Stimulated activated CD8-positive, alpha-beta memory T cell treated with anti-CD3 and anti-CD28 coated beads, Interleukin-7, amount 100 ng/mL, for 1 hour (primary cell): ENCODE measurements around the gene SP8.
"Not testable (repeated sequence)": the region's sequence is repeated elsewhere in the genome, so short reads cannot be mapped to it uniquely, and the experiment has no call there.

ENCODE experiments used
- DNase-seq, 2 donors: peaks; one replicate each; pipeline ENCODE4 v3.0.0-alpha.2; 2020; ENCODE audit warnings: low read depth in 2 of 2

The SP8 gene

GRCh38 chr7:20786779-20787659, at the start of gene SP8:
Gene SP8, minus strand, starts transcription at chr7:20786886. Its CDS starts 88 bp downstream, at chr7:20786798.
- no peak for DNase-seq

DNA sequence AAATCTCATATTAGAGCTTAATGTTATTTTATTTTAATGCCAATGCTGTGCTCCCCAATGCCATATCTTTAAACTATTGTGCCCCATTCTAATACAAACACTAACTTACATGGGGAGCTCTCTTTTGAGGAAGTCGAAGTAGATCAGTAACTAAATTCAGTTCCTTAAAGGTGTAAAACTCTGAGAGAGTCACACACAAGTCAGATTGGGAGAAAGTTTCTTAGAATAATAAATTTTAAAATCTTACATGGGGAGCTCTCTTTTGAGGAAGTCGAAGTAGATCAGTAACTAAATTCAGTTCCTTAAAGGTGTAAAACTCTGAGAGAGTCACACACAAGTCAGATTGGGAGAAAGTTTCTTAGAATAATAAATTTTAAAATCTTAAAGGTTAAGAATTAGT, 49.7 kb upstream of the SP8 start:
- not testable (repeated sequence) for DNase-seq

DNA sequence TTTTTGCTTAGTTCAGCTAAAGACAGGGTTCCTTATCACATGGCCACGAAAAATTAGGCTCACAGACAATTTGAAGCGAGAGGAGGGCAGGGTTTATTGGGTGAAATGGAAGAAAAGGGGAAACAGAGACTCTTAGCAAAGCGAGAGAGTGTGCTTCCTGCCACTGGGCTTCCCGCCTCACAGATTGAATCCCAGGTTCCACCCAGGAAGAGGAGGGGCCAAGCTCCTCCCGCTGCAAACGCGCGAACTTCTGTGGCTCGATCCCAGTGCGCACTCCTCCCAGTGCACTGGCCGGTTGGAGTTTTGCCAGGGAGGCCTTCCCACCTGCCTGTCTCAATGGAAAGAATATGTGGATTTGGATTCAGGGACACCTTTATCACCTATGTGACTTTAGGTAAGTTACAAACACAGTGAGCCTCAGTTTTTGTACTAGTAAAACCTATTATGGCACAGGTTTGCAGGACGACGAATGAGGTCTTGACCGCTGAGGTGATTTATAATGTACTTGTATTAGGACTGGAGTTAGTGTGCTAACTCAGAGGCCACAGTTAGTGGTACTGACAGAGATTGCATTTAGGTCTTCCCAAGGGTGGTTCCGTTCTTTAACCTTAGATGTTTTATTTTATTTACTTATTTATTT, 48.5 kb upstream of the SP8 start:
- DNase-seq: no peak

DNA sequence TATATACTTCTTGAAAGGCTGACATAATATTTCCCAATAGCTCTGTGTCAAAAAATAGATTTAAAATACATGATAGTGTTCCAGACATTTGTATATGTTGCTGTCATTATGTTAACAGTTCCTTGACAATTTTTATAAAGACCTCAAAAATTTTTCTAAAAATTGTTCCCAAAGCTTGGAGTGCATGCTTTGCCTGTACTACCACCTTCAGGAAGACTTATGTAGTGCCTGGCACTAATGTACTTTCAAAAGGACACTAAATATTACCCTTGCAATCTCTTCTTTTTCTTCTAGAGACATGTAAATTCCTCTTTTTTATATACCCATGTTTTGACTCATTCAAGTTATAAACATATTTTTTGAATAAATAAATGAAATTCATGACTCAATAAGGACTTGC, 48.0 kb upstream of the SP8 start:
- DNase-seq: no peak

GRCh38 chr7:20831956-20832355, 45.3 kb upstream of the SP8 start:
- DNase-seq: no peak

DNA sequence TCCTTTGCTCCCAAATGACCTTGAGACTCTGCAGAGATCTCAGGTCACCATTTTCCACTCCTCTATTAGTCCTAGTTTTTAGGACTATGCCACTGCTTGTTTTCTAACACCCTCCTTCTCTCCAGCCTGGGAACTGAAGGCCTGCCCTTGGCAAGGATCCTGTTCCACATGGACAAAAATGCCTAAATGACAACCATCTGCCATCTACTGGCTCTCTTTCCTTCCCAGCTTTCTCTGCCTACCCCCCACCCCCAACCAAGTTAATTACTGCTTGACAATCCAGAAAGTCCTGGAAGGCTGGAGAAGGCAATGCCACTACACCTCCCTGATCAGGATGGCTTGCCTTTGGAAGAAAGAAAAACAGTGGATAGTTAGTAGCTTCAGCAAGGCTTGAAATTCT, 44.8 kb upstream of the SP8 start:
- no peak for DNase-seq

GRCh38 chr7:20828947-20829346, 42.3 kb upstream of the SP8 start:
- no peak for DNase-seq

- no peak for DNase-seq
Measured at GRCh38 chr7:20827172-20827571, 40.5 kb upstream of the SP8 start.

DNA sequence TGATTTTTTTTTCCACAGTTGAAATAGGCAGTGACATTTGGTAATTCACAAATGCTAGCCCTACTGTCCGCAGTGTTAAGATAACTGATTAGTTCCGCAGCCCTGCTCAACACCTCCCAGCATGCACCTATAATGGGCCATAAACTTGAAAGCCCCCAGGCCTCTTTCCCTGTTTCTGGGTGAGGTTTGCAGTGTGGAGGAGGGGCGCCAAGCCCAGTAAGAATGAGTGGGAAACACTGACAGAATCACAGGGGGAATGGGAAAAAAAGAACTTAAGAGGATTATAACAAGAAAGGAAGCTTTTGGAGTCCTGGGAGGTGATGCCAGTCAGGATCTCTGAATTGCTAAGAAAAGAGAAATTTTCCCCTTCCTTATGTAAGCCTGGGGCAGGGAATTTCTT, 39.6 kb upstream of the SP8 start:
- DNase-seq: no peak

DNA sequence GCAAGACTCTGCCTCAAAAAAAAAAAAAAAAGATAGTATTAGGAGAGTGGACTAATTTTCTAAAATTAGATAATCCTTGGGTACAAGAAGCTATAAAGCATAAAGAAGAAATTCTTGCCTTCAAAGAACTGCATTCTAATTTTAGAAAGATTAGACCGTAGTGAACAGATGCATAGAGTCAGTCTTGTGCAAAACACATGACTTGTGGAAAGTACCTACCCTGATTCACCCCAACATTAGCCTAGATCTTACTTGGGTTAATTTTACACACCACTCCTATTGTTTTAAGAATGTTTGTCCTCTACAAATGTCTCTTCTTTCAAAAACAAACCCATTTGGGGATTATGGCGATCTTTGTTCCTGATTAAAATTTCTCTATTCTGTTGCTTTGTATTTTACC, 38.9 kb upstream of the SP8 start:
- DNase-seq: no peak

- not testable (repeated sequence) for DNase-seq
Measured at GRCh38 chr7:20821390-20821789, 34.7 kb upstream of the SP8 start.

- DNase-seq: no peak
Measured at GRCh38 chr7:20816372-20816959, 29.8 kb upstream of the SP8 start.

DNA sequence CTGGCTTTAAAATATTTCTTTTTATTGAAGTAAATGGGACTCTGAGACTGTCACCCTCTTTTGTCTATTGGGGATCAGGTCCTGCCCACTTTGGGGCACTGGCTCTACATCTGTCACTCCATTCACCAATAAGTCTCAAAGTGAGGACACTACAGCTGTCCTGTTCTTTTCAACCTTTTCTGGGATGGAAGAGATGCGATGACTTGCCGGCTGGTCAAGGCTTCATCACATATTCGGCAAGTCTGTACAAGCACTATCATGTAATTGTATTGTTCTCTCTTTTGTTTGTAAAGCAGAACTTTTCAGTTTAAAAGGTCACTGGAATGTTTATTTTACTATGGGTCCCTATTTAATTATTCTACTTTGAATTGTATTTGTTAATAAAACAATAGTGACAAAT, 17.7 kb upstream of the SP8 start:
- DNase-seq: no peak

- no peak for DNase-seq
Measured at GRCh38 chr7:20799566-20800366, 13.1 kb upstream of the SP8 start.

DNA sequence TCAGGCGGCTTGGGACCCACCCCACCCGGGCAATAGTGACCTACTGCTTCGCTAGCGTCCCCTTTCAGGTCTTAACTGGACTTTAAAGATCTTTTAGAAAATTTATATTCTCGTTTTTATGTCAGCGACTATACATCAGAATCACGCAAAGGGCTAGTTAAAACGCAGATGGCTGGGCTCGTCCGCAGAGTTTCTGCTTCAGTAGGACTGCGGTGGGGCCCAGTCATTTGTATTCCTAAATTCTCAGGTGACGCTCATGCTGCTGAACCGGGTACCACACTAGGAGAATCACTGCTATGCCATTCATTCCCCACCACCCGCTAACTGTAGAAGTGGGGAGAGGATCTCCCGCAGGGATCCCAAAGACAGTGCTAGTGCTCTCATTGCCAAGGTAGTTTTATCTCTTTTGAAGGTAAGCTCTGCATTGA, 12.0 kb upstream of the SP8 start:
- no peak for DNase-seq

GRCh38 chr7:20798081-20798693, 11.5 kb upstream of the SP8 start:
- DNase-seq: no peak

- DNase-seq: no peak
Measured at GRCh38 chr7:20797462-20798080, 10.9 kb upstream of the SP8 start.

GRCh38 chr7:20797042-20797461, 10.4 kb upstream of the SP8 start:
- no peak for DNase-seq

DNA sequence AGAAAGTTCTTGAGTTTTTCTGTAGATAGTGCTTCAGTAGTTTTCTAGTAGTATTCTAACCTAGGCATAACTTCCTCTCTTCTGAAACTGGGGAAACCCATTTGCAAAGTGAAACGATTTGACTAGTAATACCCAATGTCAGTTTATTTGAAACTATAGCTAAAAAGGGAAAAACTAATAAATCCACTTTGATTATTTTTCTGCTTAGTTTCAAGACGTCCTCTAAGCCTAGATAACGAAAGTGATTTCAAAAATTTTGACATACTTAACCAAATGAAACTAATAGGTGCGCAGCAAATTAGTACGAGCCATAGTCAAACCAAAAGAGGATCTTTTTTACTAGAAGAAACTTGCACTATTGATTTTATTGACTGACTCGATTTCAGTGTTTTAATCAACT, 9.8 kb upstream of the SP8 start:
- DNase-seq: no peak

- no peak for DNase-seq
Measured at GRCh38 chr7:20795881-20796280, 9.2 kb upstream of the SP8 start.

DNA sequence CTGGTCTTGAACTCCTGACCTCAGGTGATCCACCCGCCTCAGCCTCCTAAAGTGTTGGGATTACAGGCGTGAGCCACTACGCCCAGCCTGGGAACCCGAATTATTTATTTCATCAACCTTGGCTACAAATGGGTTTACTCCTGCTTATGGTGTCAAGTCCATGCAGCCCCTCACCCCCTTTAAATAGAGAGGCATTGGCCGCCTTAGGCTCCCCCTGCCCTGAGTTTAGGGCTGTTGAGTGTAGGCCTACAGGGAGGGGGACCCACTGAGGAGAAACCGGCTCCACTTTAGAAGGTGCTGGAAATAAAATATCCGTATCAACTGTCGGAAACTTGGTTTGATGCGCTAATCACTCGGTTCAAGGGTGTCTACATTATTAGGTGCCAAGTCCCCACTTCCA, 8.7 kb upstream of the SP8 start:
- no peak for DNase-seq
